GM12878 (cell line): ENCODE data around the gene RHEX. TPM values are rescaled to one million over a fixed set of nuclear protein-coding genes. Genes with fewer than 3 reads are reported as not detected.
A peak's percentile ranks its signal among the peaks of the same experiment; 100 is the strongest.

Experiments
- ATAC-seq: fragments of 200-7000 bp; cut with Tn5 transposase; 3 replicates; pipeline ENCODE4 v1.9.1; 2020; ENCODE audit warnings: mild to moderate bottlenecking, moderate library complexity
- BruUV-seq: library from RNA; stranded (reverse); fragments of 400-500 nt; replicated peaks from 2 replicates; lab custom pipeline; 2021; lab: Mats Ljungman, UMichigan
- CTCF ChIA-PET: fragments of 300-600 bp; sonication (Branson Sonifier 250); formaldehyde crosslinking; extraction: SDS; loops from one replicate; lab custom pipeline; 2021; ENCODE audit warnings: inconsistent platforms; lab: Yijun Ruan, JAX
- POLR2A ChIA-PET: fragments of 350-600 bp; formaldehyde crosslinking; extraction: SDS; loops from one replicate; lab custom pipeline; 2021; ENCODE audit warnings: inconsistent platforms; lab: Charles Lee
- RAD21 ChIA-PET: fragments of 300-600 bp; sonication (Branson Sonifier 250); formaldehyde crosslinking; loops from one replicate; lab custom pipeline; 2023; ENCODE audit warnings: antibody characterized with exemption; ENCODE audit not compliant: unreplicated experiment; lab: Charles Lee
- SMC1A ChIA-PET: fragments of 300-600 bp; sonication (Branson Sonifier 250); formaldehyde crosslinking; loops from one replicate; lab custom pipeline; 2023; ENCODE audit not compliant: unreplicated experiment, uncharacterized antibody; lab: Charles Lee
- DNase-seq: peaks from one replicate; pipeline ENCODE4 v3.0.0-alpha.2; 2011; ENCODE audit warnings: low read depth, low spot score
- FAIRE-seq: peaks from 3 replicates; lab custom pipeline; 2011; peaks lifted over from hg19 to GRCh38; lab: Jason Lieb, UNC
- H2AFZ ChIP-seq: 2 replicates; pipeline ENCODE4 v1.6.0; 2011; ENCODE audit warnings: low read depth, low read length, control low read depth; ENCODE audit not compliant: control insufficient read depth
- H3K27ac ChIP-seq: 2 replicates; pipeline ENCODE4 v1.5.1; 2011; ENCODE audit warnings: control low read depth; ENCODE audit not compliant: control insufficient read depth, insufficient read depth
- H3K27me3 ChIP-seq, 2 experiments: replicated peaks in 1 of 2; 2 replicates each; pipeline versions ENCODE4 v1.6.0 to v1.6.1; 2011; ENCODE audit warnings: low read length in 1 of 2; ENCODE audit not compliant: control insufficient read depth in 2 of 2, insufficient read depth in 2 of 2
- H3K36me3 ChIP-seq, 2 experiments: 2 replicates each; pipeline ENCODE4 v1.5.1; 2011; ENCODE audit warnings: low read length in 1 of 2; ENCODE audit not compliant: control insufficient read depth in 2 of 2, insufficient read depth in 2 of 2
- H3K4me1 ChIP-seq: 2 replicates; pipeline ENCODE4 v1.6.1; 2011; ENCODE audit warnings: mild to moderate bottlenecking, low read length, moderate library complexity, mixed read lengths; ENCODE audit not compliant: control insufficient read depth, insufficient read depth
- H3K4me2 ChIP-seq: 2 replicates; pipeline ENCODE4 v1.6.0; 2011; ENCODE audit warnings: control low read depth; ENCODE audit not compliant: control insufficient read depth, insufficient read depth
- H3K4me3 ChIP-seq: fragments of 200-600 bp; sonication (generic); 2 replicates; pipeline ENCODE4 v1.5.1; 2016
- H3K79me2 ChIP-seq: 2 replicates; pipeline ENCODE4 v1.6.0; 2011; ENCODE audit warnings: low read length; ENCODE audit not compliant: control insufficient read depth, insufficient read depth
- H3K9ac ChIP-seq: 2 replicates; pipeline ENCODE4 v1.8.0; 2011; ENCODE audit warnings: low read length, control low read depth, mixed read lengths; ENCODE audit not compliant: control insufficient read depth, insufficient read depth
- H3K9me3 ChIP-seq: replicated peaks from 3 replicates; pipeline ENCODE4 v1.5.1; 2011; ENCODE audit warnings: mild to moderate bottlenecking, low read length; ENCODE audit not compliant: control insufficient read depth, insufficient read depth
- H4K20me1 ChIP-seq: 2 replicates; pipeline ENCODE4 v1.6.0; 2011; ENCODE audit not compliant: control insufficient read depth, insufficient read depth
- HDGF ChIP-seq: fragments of 450-650 bp; IDR thresholded peaks from 2 replicates; pipeline ENCODE4 v1.6.1; 2016; ENCODE audit warnings: antibody characterized with exemption
- MEF2B ChIP-seq: fragments of 450-650 bp; IDR thresholded peaks from 2 replicates; pipeline ENCODE4 v1.6.1; 2018; ENCODE audit warnings: mild to moderate bottlenecking, moderate library complexity; ENCODE audit not compliant: partially characterized antibody, poor library complexity, severe bottlenecking
- POLR2A ChIP-seq: IDR thresholded peaks from 2 replicates; pipeline ENCODE4 v1.6.1; 2011; ENCODE audit warnings: low read depth, mild to moderate bottlenecking, low read length
- SREBF2 ChIP-seq: IDR thresholded peaks from 2 replicates; pipeline ENCODE4 v1.6.1; 2012; ENCODE audit warnings: mild to moderate bottlenecking, low read length
- ZSCAN29 ChIP-seq: fragments of 450-650 bp; IDR thresholded peaks from 2 replicates; pipeline ENCODE4 v1.6.1; 2017; ENCODE audit warnings: mild to moderate bottlenecking, moderate library complexity
- WGBS: methylation state at CpG from one replicate; pipeline ENCODE4 v1.1.6; 2016; ENCODE audit warnings: low lambda C conversion rate; ENCODE audit not compliant: insufficient replicate concordance, insufficient coverage; ENCODE audit errors: missing lambda C conversion rate; 5-methylcytosine and 5-hydroxymethylcytosine counted together
- in situ Hi-C: fragments of 300-500 bp; cut with MboI; formaldehyde crosslinking; loops from 9 replicates; pipeline ENCODE4 v1.14.3; 2018; ENCODE audit warnings: mixed read lengths
- intact Hi-C: fragments of 100-400 bp; cut with micrococcal nuclease; formaldehyde crosslinking; loops from one replicate; pipeline ENCODE4 v1.14.2; 2022; ENCODE audit not compliant: unreplicated experiment
- polyA plus RNA-seq, 11 experiments: library from polyadenylated mRNA; depleted of rRNA in 4 of 11; unstranded in 6 of 11; stranded (reverse) in 5 of 11; fragments of >200 nt; fragmentation: Nextera tagmentation in 4 of 11; fragmentation: Illumina TruSeq in 1 of 11; extraction: Ambion mirVana in 4 of 11; extraction: Trizol in 1 of 11; gene quantifications; 1 replicate in 1 of 11; 2 replicates in 10 of 11; pipeline versions ENCODE4 v1.2.1 to v1.2.3, GENCODE V29; 2011 to 2016; ENCODE audit warnings: inconsistent platforms in 2 of 11, missing spikeins in 2 of 11, low read depth in 1 of 11
- total RNA-seq, 4 experiments: library from RNA; depleted of rRNA in 3 of 4; stranded (reverse); fragments of >200 nt in 3 of 4; fragmentation: Illumina TruSeq in 1 of 4; extraction: Trizol in 1 of 4; gene quantifications; 2 replicates each; pipeline versions ENCODE4 v1.2.1 to v1.2.3, GENCODE V29; 2013 to 2021
- TF ChIP-seq, protein P1 (sequence below): fragments of 450-650 bp; formaldehyde crosslinking; IDR thresholded peaks from 2 replicates; pipeline ENCODE4 v1.4.0; 2022; ENCODE audit warnings: mild to moderate bottlenecking, moderate library complexity
- TF ChIP-seq, protein P2 (sequence below): IDR thresholded peaks from 2 replicates; pipeline ENCODE4 v1.6.1; 2012; ENCODE audit warnings: low read depth, low read length, improper control_type of control experiment
- TF ChIP-seq, protein P3 (sequence below): fragments of 450-650 bp; IDR thresholded peaks from 2 replicates; pipeline ENCODE4 v1.6.1; 2017; ENCODE audit warnings: mild to moderate bottlenecking

Gene RHEX
- total and polyA plus RNA-seq, 10 of the 15 experiments (the other 5 are each of a cell fraction or from before 2014, with no cell fraction given): 2.4 to 11.4 (median 5.7) TPM

DNA sequence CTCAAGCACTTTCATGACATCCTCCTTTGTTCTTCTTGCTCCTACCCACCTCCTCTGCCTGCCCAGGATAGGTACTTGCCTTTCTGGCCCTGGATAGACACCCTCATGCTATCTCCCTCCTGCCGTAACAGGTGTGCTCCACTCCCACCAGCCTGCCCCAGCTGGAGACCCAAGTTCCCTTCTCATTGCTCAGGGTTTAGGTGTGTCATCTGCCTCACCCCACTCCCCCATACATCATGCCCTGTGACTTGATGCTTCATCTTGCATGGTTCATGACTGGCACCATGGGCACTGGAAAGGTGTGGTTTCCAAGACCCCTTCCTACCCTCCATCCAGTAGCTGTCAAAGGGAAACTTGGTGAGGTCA, 5.9 kb downstream of the RHEX start:
- peaks cover 48% of the 10 kb centered on the region for H3K79me2 ChIP-seq
- no peak overlapping the region for H2AFZ ChIP-seq
- H3K36me3 ChIP-seq: peaks cover 21 to 36% of the 10 kb centered on the region in 2 experiments
- DNase-seq (no peak), ATAC-seq (peak; percentile 56), FAIRE-seq (no peak)
- H3K9ac ChIP-seq: no peak overlapping the region
- intact Hi-C loops (loop anchor here (1.0 to 10.0 kb wide), 4 partner anchors 10 to 1544 kb away; partner anchors contain the start of genes ELK4 and MDM4), in situ Hi-C loops (loop anchor here (10.0 kb wide), 1 partner anchor 726 kb away; no protein-coding TSS in a partner anchor)
- WGBS: 94% methylated on average over 1 of the region's 1 CpG
- TF ChIP-seq POLR2A (peak; percentile 58), MEF2B (no peak)
- SMC1A ChIA-PET: interaction anchor here (1.2 to 7.1 kb wide), 4 partner anchors 13 to 49 kb away, joined by 3 to 63 read pairs (median 4); no protein-coding TSS in a partner anchor
- no peaks in the 10 kb centered on the region; the same call in 2 of the 3 replicates for H3K9me3 ChIP-seq
- peaks cover 10% of the 10 kb centered on the region for H3K4me1 ChIP-seq
- H4K20me1 ChIP-seq: peaks cover 3% of the 10 kb centered on the region; the same call in 1 of the 2 replicates
- RAD21 ChIA-PET: interaction anchor here (0.6 to 2.4 kb wide), 5 partner anchors 10 to 502 kb away, joined by 3 to 9 read pairs (median 6); no protein-coding TSS in a partner anchor
- no TSS peak for BruUV-seq
- no peak overlapping the region for H3K27ac ChIP-seq
- POLR2A ChIA-PET: interaction anchor here (0.7 kb wide), 1 partner anchor 14 kb away, joined by 5 read pairs; no protein-coding TSS in a partner anchor
- no peaks in the 10 kb centered on the region for H3K27me3 ChIP-seq
- peak overlapping the region; percentile 19; the same call in 1 of the 2 replicates for H3K4me2 ChIP-seq
- CTCF ChIA-PET: interaction anchor here (1.0 to 6.1 kb wide), 5 partner anchors 10 to 139 kb away, joined by 3 to 44 read pairs (median 15); no protein-coding TSS in a partner anchor
- no peak overlapping the region for H3K4me3 ChIP-seq

DNA sequence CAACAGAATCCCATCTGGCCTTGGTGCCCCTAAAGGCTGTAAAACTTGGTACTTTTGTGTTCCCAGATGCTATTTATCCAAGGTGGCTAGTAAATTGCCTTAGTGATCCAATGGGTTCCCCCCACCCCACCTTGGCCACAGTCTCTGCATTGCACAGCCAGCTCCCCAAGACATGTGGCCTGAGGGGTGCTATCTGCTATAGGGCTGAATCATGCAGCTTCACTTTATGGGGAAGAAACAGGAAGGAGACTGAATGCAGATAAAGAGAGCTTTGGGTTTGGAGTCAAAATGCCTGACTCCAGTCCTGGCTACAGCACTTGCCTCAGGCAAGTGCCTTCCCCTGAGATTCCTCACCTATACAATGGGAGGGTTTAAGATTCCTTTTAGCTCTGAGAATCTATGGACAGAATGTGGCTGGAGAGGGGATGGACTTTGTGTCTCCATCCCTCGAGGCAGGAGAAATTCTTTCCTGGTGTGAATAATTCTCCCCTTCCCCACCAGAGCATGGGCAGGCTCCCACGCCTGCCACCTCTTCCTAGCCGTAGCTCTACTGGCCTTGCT, 6.5 kb downstream of the RHEX start:
- no peak for DNase-seq
- peak; percentile 36 for ATAC-seq
- Histone ChIP-seq H3K27me3 (no peaks in the 10 kb centered on the region), H3K36me3 (peaks cover 21 to 36% of the 10 kb centered on the region in 2 experiments), H3K4me1 (peaks cover 10% of the 10 kb centered on the region), H3K27ac (no peak overlapping the region; the same call in 1 of the 2 replicates), H3K9me3 (no peaks in the 10 kb centered on the region; the same call in 2 of the 3 replicates), H3K4me2 (peak overlapping the region; percentile 19; the same call in 1 of the 2 replicates), H3K4me3 (no peak overlapping the region), H4K20me1 (peaks cover 3% of the 10 kb centered on the region; the same call in 1 of the 2 replicates), H2AFZ (no peak overlapping the region), H3K79me2 (peaks cover 42% of the 10 kb centered on the region), H3K9ac (no peak overlapping the region)
- no peak for FAIRE-seq
- ChIA-PET RAD21 (interaction anchor here (0.6 to 2.4 kb wide), 4 partner anchors 10 to 502 kb away, joined by 3 to 9 read pairs (median 5); no protein-coding TSS in a partner anchor), SMC1A (interaction anchor here (0.6 to 7.1 kb wide), 7 partner anchors 12 to 49 kb away, joined by 3 to 63 read pairs (median 3); no protein-coding TSS in a partner anchor), CTCF (interaction anchor here (0.7 to 6.1 kb wide), 8 partner anchors 9 to 49 kb away, joined by 3 to 44 read pairs (median 4); no protein-coding TSS in a partner anchor), POLR2A (interaction anchor here (0.7 kb wide), 1 partner anchor 15 kb away, joined by 5 read pairs; no protein-coding TSS in a partner anchor)
- in situ Hi-C loops (loop anchor here (10.0 kb wide), 1 partner anchor 725 kb away; no protein-coding TSS in a partner anchor), intact Hi-C loops (loop anchor here (5.0 to 10.0 kb wide), 3 partner anchors 425 to 1545 kb away; partner anchors contain the start of genes ELK4 and MDM4)
- no TSS peak for BruUV-seq
- WGBS: 88% methylated on average over 3 of the region's 3 CpGs
- TF ChIP-seq, protein P1, sequence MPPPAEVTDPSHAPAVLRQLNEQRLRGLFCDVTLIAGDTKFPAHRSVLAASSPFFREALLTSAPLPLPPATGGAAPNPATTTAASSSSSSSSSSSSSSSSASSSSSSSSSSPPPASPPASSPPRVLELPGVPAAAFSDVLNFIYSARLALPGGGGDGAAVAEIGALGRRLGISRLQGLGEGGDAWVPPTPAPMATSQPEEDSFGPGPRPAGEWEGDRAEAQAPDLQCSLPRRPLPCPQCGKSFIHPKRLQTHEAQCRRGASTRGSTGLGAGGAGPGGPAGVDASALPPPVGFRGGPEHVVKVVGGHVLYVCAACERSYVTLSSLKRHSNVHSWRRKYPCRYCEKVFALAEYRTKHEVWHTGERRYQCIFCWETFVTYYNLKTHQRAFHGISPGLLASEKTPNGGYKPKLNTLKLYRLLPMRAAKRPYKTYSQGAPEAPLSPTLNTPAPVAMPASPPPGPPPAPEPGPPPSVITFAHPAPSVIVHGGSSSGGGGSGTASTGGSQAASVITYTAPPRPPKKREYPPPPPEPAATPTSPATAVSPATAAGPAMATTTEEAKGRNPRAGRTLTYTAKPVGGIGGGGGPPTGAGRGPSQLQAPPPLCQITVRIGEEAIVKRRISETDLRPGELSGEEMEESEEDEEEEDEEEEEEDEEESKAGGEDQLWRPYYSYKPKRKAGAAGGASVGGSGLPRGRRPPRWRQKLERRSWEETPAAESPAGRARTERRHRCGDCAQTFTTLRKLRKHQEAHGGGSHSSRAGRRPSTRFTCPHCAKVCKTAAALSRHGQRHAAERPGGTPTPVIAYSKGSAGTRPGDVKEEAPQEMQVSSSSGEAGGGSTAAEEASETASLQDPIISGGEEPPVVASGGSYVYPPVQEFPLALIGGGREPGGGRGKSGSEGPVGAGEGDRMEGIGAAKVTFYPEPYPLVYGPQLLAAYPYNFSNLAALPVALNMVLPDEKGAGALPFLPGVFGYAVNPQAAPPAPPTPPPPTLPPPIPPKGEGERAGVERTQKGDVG (CRISPR knock-in tag): no peak
- TF ChIP-seq, protein P2, sequence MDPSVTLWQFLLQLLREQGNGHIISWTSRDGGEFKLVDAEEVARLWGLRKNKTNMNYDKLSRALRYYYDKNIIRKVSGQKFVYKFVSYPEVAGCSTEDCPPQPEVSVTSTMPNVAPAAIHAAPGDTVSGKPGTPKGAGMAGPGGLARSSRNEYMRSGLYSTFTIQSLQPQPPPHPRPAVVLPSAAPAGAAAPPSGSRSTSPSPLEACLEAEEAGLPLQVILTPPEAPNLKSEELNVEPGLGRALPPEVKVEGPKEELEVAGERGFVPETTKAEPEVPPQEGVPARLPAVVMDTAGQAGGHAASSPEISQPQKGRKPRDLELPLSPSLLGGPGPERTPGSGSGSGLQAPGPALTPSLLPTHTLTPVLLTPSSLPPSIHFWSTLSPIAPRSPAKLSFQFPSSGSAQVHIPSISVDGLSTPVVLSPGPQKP: no peak
- no peak for TF ChIP-seq ZSCAN29
- TF ChIP-seq, protein P3, sequence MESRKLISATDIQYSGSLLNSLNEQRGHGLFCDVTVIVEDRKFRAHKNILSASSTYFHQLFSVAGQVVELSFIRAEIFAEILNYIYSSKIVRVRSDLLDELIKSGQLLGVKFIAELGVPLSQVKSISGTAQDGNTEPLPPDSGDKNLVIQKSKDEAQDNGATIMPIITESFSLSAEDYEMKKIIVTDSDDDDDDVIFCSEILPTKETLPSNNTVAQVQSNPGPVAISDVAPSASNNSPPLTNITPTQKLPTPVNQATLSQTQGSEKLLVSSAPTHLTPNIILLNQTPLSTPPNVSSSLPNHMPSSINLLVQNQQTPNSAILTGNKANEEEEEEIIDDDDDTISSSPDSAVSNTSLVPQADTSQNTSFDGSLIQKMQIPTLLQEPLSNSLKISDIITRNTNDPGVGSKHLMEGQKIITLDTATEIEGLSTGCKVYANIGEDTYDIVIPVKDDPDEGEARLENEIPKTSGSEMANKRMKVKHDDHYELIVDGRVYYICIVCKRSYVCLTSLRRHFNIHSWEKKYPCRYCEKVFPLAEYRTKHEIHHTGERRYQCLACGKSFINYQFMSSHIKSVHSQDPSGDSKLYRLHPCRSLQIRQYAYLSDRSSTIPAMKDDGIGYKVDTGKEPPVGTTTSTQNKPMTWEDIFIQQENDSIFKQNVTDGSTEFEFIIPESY: no peak
- no peak for TF ChIP-seq SREBF2
- TF ChIP-seq HDGF: no peak
